NK-92 (cell line): Measurements from ENCODE around the gene GMPPB.
"Not testable (repeated sequence)": the region's sequence is repeated elsewhere in the genome, so short reads cannot be mapped to it uniquely, and the experiment has no call there.

Experiments used
- DNase-seq: peaks from one replicate; lab custom pipeline; 2025; ENCODE audit not compliant: unreplicated experiment; lab: John Stamatoyannopoulos, UW

Gene GMPPB

GRCh38 chr3:49714728-49715550 is 8.8 kb downstream of the GMPPB start:
- DNase-seq, result no peak

- DNase-seq, result no peak
Measured at GRCh38 chr3:49713336-49714105, 10.2 kb downstream of the GMPPB start.

- DNase-seq, result no peak
Measured at GRCh38 chr3:49712631-49713317, 11.0 kb downstream of the GMPPB start.

GRCh38 chr3:49712166-49712565 is 11.6 kb downstream of the GMPPB start:
- DNase-seq, result no peak

GRCh38 chr3:49711489-49711888 is 12.3 kb downstream of the GMPPB start:
- no peak for DNase-seq

- DNase-seq, result no peak
Measured at GRCh38 chr3:49709852-49710251, 13.9 kb downstream of the GMPPB start.

GRCh38 chr3:49707113-49707480 is 16.7 kb downstream of the GMPPB start:
- DNase-seq, result no peak

- DNase-seq, result no peak
Measured at GRCh38 chr3:49706456-49707112, 17.2 kb downstream of the GMPPB start.

GRCh38 chr3:49705390-49705960 is 18.3 kb downstream of the GMPPB start:
- no peak for DNase-seq

GRCh38 chr3:49704629-49705028 is 19.1 kb downstream of the GMPPB start:
- DNase-seq, result no peak

- DNase-seq, result no peak
Measured at GRCh38 chr3:49703956-49704355, 19.8 kb downstream of the GMPPB start.

- no peak for DNase-seq
Measured at GRCh38 chr3:49703443-49703927, 20.3 kb downstream of the GMPPB start.

- no peak for DNase-seq
Measured at GRCh38 chr3:49702672-49703071, 21.1 kb downstream of the GMPPB start.

- no peak for DNase-seq
Measured at GRCh38 chr3:49701388-49702077, 22.2 kb downstream of the GMPPB start.

- DNase-seq, result no peak
Measured at GRCh38 chr3:49700453-49701128, 23.2 kb downstream of the GMPPB start.

- DNase-seq, result no peak
Measured at GRCh38 chr3:49700014-49700413, 23.7 kb downstream of the GMPPB start.

GRCh38 chr3:49699281-49699979 is 24.3 kb downstream of the GMPPB start:
- DNase-seq, result no peak

- not testable (repeated sequence) for DNase-seq
Measured at GRCh38 chr3:49695350-49696015, 28.3 kb downstream of the GMPPB start.
